Retinal pigment epithelial cell (primary cell): ENCODE measurements around the gene CACNA2D4.

ENCODE experiments used
- DNase-seq: peaks from one replicate; pipeline ENCODE4 v3.0.0-alpha.2; 2010; ENCODE audit warnings: low read depth
- H3K4me3 ChIP-seq: 2 replicates; pipeline ENCODE4 v1.5.1; 2011; ENCODE audit warnings: mild to moderate bottlenecking, low read length, control low read depth, moderate library complexity
- TF ChIP-seq, protein P1 (sequence below): conservative IDR thresholded peaks from 2 replicates; pipeline ENCODE4 v1.5.1; 2011; ENCODE audit warnings: low read depth, low read length, control low read depth, inconsistent platforms

CACNA2D4 gene

DNA sequence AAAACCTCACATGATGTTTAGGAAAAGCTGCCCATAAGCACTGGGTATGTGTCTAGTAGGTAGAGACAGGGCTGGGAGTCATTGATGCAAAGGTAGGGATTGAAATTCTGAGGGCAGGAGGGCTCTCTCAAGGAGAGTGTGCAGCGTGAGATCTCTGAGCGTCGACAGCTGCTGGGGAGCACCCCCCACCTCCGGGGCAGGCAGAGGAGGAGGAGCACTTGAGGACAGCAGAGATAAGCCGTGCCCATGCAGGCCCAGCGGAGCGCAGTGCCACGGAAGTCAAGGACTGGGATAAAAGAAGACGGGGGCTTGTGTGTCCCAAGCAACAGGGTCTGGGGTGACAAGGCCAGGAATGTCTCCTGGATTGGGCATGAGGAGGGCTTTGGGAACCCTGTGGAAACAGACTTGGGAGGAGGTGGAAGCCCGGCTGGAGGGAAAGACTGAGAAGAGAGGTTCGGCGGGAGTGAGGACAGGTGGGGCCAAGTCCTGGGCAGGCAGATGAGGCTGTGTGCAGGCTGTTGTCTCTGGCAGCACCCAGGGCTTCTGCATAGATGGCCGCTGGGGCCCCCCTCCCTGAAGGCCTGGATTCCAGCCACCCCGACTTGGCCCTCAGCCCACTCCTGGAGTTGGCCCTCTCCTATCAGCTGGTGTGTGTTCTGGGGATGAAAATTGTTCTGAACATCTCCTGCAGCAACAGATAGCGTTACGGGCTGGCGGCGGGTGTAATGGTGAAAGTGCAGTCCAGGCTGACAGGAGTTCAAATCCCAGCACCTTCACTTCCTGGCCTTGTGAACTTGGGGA lies 1.9 kb downstream of the CACNA2D4 start:
- H3K4me3 ChIP-seq = no peak overlapping the region
- DNase-seq = no peak

GRCh38 chr12:1915082-1915968 lies 3.1 kb downstream of the CACNA2D4 start:
- no peak overlapping the region for H3K4me3 ChIP-seq
- DNase-seq = no peak
- TF ChIP-seq, protein P1, sequence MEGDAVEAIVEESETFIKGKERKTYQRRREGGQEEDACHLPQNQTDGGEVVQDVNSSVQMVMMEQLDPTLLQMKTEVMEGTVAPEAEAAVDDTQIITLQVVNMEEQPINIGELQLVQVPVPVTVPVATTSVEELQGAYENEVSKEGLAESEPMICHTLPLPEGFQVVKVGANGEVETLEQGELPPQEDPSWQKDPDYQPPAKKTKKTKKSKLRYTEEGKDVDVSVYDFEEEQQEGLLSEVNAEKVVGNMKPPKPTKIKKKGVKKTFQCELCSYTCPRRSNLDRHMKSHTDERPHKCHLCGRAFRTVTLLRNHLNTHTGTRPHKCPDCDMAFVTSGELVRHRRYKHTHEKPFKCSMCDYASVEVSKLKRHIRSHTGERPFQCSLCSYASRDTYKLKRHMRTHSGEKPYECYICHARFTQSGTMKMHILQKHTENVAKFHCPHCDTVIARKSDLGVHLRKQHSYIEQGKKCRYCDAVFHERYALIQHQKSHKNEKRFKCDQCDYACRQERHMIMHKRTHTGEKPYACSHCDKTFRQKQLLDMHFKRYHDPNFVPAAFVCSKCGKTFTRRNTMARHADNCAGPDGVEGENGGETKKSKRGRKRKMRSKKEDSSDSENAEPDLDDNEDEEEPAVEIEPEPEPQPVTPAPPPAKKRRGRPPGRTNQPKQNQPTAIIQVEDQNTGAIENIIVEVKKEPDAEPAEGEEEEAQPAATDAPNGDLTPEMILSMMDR = no peak

More for the DNA sequence above, 1.9 kb downstream of the CACNA2D4 start:
- TF ChIP-seq, protein P1 = no peak

- TF ChIP-seq, protein P1 = no peak
- DNase-seq = no peak
- no peak overlapping the region for H3K4me3 ChIP-seq
Measured at GRCh38 chr12:1914114-1914911, 4.1 kb downstream of the CACNA2D4 start.

- TF ChIP-seq, protein P1 = no peak
- no peak for DNase-seq
- H3K4me3 ChIP-seq = no peak overlapping the region
Measured at GRCh38 chr12:1913377-1914113, 4.9 kb downstream of the CACNA2D4 start.

- DNase-seq = no peak
- TF ChIP-seq, protein P1 = no peak
- H3K4me3 ChIP-seq = no peak overlapping the region
Measured at GRCh38 chr12:1912580-1913376, 5.7 kb downstream of the CACNA2D4 start.
